LNCaP clone FGC (cell line): ENCODE data around the gene KHDC3L.

Experiments
- DNase-seq: peaks from one replicate; pipeline ENCODE4 v3.0.0-alpha.2; 2011; ENCODE audit warnings: low read depth
- H3K4me3 ChIP-seq: 2 replicates; pipeline ENCODE4 v1.5.1; 2011; ENCODE audit warnings: mild to moderate bottlenecking, low read depth, low read length, control low read depth
- CTCF ChIP-seq: IDR thresholded peaks from 2 replicates; pipeline ENCODE4 v1.5.1; 2012; ENCODE audit warnings: mild to moderate bottlenecking; ENCODE audit not compliant: control insufficient read depth, insufficient read depth; ENCODE audit errors: extremely low read depth

Gene KHDC3L

DNA sequence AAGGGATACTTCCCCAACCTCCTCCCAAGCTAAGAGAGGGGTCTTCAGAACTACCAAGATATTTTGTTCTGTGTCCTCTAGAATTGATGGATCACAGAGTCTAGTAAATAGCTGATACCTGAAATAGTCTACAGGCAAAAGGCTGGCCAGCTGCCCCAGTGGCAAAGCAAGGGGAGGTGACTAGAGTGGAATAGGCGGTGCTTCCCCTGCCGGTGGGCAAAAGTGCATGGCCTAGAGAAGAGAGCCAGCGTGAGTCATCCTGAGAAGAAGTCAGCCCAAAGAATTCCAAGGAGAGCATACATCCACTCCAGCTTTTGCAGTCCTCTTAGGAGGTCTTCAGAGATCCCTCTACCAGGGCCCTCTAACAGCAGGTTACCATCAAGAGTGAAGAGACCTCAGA is 23.1 kb upstream of the KHDC3L start:
- no peak overlapping the region for H3K4me3 ChIP-seq
- TF ChIP-seq CTCF, result no peak
- DNase-seq, result no peak

- TF ChIP-seq CTCF, result no peak
- no peak overlapping the region for H3K4me3 ChIP-seq
- DNase-seq, result no peak
Measured at GRCh38 chr6:73340048-73340447, 22.4 kb upstream of the KHDC3L start.

DNA sequence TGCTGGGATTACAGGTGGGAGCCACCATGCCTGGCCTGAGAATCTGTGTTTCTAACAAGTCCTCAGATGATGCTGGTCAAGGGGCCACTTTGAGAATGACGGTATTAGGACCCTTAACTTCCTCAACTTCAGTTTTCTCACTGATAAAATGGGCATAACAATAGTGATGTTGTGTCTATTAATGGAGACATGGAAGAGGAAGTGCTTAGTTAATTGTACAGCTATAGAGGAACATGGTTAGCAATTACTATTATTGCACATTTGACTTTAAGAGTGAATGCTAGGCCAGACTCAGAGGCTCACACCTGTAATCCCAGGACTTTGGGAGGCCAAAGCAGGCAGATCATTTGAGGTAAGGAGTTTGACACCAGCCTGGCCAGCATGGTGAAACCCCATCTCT is 21.1 kb upstream of the KHDC3L start:
- no peak for DNase-seq
- H3K4me3 ChIP-seq, result no peak overlapping the region
- no peak for TF ChIP-seq CTCF

DNA sequence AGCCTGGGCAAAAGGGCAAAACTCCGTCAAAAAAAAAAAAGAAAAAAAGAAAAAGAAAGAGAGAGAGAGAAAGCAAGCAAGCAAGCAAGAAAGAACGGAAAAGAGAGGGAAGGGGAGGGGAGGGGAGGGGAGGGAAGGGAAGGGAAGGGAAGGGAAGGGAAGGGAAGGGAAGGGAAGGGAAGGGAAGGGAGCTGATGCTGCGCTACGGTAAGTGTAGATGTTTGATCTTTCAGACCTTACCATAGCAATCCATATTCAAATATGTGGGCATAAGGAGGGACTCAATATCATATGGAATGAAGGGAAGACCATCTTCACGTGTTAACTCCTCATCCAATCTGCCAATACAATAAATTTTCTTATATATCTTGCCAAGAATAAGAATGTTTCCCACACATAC is 20.3 kb upstream of the KHDC3L start:
- no peak overlapping the region for H3K4me3 ChIP-seq
- TF ChIP-seq CTCF, result no peak
- DNase-seq, result no peak

DNA sequence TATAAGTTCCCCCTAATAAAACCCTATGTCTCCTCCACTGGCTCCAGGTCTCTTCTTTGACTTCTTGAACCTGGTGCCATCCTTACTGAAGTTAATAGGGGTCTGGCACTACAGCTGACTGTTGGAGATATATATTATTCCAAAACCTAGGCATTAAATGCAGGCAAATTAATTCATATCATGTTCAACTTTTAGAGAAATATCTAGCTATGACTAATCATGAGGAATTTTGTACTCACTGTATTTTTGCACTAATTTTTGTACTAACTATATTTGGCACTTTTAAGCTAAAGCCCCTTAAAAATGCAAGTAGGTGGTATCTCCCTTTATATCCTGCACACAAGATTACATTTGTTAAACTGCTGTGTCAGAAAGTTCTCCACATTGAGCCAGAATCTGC is 19.3 kb upstream of the KHDC3L start:
- no peak overlapping the region for H3K4me3 ChIP-seq
- TF ChIP-seq CTCF, result no peak
- DNase-seq, result no peak

GRCh38 chr6:73348550-73349204 is 13.8 kb upstream of the KHDC3L start:
- DNase-seq, result no peak
- H3K4me3 ChIP-seq, result no peak overlapping the region
- TF ChIP-seq CTCF, result no peak

- no peak overlapping the region for H3K4me3 ChIP-seq
- DNase-seq, result no peak
- TF ChIP-seq CTCF, result no peak
Measured at GRCh38 chr6:73349311-73349710, 13.1 kb upstream of the KHDC3L start.
